ENCODE measurements around the gene BTRC. TPM values are rescaled to one million over a fixed set of nuclear protein-coding genes. Genes with fewer than 3 reads are reported as not detected.

The BTRC gene
- polyA plus RNA-seq, 2 of the 4 experiments (the other 2 are of a cell fraction), result 8.0 to 23.1 TPM

DNA sequence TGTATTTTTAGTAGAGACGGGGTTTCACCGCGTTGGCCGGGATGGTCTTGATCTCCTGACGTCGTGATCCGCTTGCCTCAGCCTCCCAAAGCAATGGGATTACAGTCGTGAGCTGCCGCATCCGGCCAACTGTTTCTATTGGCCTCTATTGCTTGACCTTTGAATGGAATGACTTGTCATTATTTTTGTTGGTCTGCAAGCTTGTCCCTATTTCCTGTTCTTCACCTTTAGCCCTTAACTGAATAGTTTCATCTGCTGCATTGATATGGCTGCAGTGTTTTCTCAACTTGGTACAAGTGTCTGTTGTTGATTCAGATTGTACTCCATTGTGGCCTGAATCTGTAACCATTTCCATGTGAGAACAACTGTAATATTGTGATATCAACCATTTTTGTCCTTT lies 128.6 kb downstream of the BTRC start:
- CTCF ChIA-PET, result interaction anchor here (0.9 to 3.4 kb wide), 6 partner anchors 11 to 210 kb away, joined by 3 to 16 read pairs (median 3); no protein-coding TSS in a partner anchor
- DNase-seq (ENCODE audit: low read depth in 1 of 2, low spot score in 1 of 2) (no peak), FAIRE-seq (no peak), ATAC-seq (no peak)
- TF ChIP-seq HEYL (CRISPR knock-in tag; IDR thresholded peaks at IDR 0.05), result no peak
- 95% methylated on average over 10 of the region's 10 CpGs for WGBS (ENCODE audit: missing lambda C conversion rate)
- no peaks in the 10 kb centered on the region for H3K4me1 ChIP-seq
- no peak overlapping the region for H3K27ac ChIP-seq
- no peaks in the 10 kb centered on the region for H3K9me3 ChIP-seq
- POLR2A ChIA-PET, result no interaction called here
- H3K4me2 ChIP-seq, result no peak overlapping the region
- H3K4me3 ChIP-seq, result no peak overlapping the region

DNA sequence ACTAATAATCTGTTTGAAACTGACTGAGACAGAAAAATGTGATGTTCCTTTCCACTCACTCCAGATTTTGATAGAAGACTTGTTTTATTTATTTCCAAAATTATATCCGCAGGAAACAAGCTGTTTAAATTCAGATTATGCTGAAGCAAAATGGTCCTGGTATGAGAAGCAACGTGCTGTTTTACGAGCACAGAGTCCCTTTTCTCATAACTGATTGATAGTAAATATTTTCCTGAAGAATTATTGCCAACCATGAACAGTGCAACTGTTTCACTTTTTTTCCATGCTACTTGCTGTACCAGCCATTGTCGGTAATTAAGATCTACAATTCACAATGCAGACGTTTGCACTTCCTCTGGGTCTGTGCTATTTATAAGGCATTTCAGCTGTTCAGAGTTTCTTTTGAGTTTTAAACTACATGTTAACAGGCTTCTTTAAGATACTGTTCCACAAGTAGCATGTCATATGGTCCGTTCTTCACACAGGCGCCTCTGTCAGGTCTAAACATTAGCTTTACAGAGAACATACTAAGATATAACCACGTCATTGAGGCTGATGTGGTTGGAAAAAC lies 130.3 kb downstream of the BTRC start:
- Histone ChIP-seq H3K9me3 (no peaks in the 10 kb centered on the region), H3K4me1 (no peaks in the 10 kb centered on the region), H3K4me3 (no peak overlapping the region), H3K27ac (no peak overlapping the region), H3K4me2 (no peak overlapping the region)
- ChIA-PET POLR2A (no interaction called here), CTCF (interaction anchor here (1.2 to 3.4 kb wide), 3 partner anchors 12 to 270 kb away, joined by 4 to 16 read pairs (median 9); no protein-coding TSS in a partner anchor)
- FAIRE-seq, result peak; percentile 13
- ATAC-seq, result no peak
- TF ChIP-seq TFCP2L1 (CRISPR knock-in tag; IDR thresholded peaks at IDR 0.05), result no peak
- no peak for TF ChIP-seq FOSL2 (IDR thresholded peaks at IDR 0.05)
- TF ChIP-seq FOSL2 (CRISPR knock-in tag; IDR thresholded peaks at IDR 0.05), result no peak
- no peak for TF ChIP-seq SMC3 (IDR thresholded peaks at IDR 0.05)
- no peak for TF ChIP-seq E2F6 (IDR thresholded peaks at IDR 0.05; ENCODE audit: borderline replicate concordance, low read depth)
- no peak for TF ChIP-seq USF2 (IDR thresholded peaks at IDR 0.05)
- WGBS (ENCODE audit: missing lambda C conversion rate), result 86% methylated on average over 8 of the region's 8 CpGs
- no peak for DNase-seq (ENCODE audit: low read depth in 1 of 2, low spot score in 1 of 2)

- 91% methylated on average over 5 of the region's 5 CpGs for WGBS (ENCODE audit: missing lambda C conversion rate)
- CTCF ChIA-PET, result interaction anchor here (0.6 to 3.3 kb wide), 3 partner anchors 11 to 428 kb away, joined by 3 to 9 read pairs (median 3); no protein-coding TSS in a partner anchor
- Histone ChIP-seq H3K4me2 (no peak overlapping the region), H3K4me1 (no peaks in the 10 kb centered on the region), H3K27ac (no peak overlapping the region), H3K9me3 (no peaks in the 10 kb centered on the region), H3K4me3 (no peak overlapping the region)
- FAIRE-seq (no peak), ATAC-seq (no peak), DNase-seq (ENCODE audit: low read depth in 1 of 2, low spot score in 1 of 2) (no peak)
- POLR2A ChIA-PET, result no interaction called here
- no peak for TF ChIP-seq RNF2 (IDR thresholded peaks at IDR 0.05; ENCODE audit: borderline replicate concordance, low read depth)
- TF ChIP-seq NFE2L2 (conservative IDR thresholded peaks at IDR 0.05; ENCODE audit: low read length), result no peak
- no peak for TF ChIP-seq KDM1A (IDR thresholded peaks at IDR 0.05; ENCODE audit: low read depth)
- TF ChIP-seq RAD21 (conservative IDR thresholded peaks at IDR 0.05 in 1 of 2, IDR thresholded peaks at IDR 0.05 in 1 of 2), result no peak
- TF ChIP-seq, protein P1, sequence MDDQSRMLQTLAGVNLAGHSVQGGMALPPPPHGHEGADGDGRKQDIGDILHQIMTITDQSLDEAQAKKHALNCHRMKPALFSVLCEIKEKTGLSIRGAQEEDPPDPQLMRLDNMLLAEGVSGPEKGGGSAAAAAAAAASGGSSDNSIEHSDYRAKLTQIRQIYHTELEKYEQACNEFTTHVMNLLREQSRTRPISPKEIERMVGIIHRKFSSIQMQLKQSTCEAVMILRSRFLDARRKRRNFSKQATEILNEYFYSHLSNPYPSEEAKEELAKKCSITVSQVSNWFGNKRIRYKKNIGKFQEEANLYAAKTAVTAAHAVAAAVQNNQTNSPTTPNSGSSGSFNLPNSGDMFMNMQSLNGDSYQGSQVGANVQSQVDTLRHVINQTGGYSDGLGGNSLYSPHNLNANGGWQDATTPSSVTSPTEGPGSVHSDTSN (IDR thresholded peaks at IDR 0.05), result no peak
Measured at GRCh38 chr10:101485207-101485606, 131.2 kb downstream of the BTRC start.

DNA sequence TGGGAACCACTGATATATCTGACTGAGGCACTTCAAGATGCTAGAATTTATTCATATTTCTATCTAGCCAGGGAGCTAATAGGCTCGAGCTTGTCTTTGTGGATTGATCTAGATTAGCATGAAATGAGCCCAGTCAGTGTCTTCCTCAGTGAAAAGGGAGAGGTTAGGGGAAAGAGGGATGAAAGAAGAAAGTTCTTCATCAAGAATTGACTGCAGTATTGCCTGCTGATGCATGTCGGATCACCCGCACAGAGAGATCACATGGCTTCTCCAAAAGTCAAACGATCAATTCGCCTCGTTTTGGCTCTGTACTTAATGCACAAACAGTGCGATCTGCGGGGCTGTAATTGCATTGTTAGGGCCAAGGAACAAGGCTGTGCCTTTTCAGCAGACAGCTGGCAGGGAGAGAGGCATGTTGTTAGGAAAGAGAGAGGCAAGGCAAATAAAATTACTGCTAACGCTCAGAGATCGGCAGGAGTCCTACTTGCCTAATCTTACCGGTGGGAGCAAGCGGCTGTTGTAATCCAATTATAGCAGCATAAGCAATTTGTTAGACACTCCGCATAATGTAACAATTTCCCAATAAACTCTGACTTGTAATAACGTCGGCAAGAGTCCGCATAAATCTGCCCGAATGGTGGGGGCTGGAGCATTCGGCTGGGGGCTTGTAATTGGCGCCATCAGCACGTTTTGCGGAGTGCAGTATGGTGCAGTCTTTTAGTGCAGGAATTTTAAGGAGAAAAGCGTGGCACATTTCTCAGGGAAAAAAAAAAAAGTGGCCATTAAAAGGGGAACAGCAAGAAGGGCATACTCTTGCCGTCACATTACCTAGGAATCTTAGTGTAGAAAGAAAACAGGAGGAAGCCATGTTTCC lies 132.0 kb downstream of the BTRC start:
- CTCF ChIA-PET, result interaction anchor here (0.6 to 3.3 kb wide), 5 partner anchors 10 to 427 kb away, joined by 3 to 9 read pairs (median 3); no protein-coding TSS in a partner anchor
- no peak for TF ChIP-seq CBX2 (IDR thresholded peaks at IDR 0.05; ENCODE audit: borderline replicate concordance, low read depth)
- TF ChIP-seq NPAS2 (CRISPR knock-in tag; IDR thresholded peaks at IDR 0.05; ENCODE audit: borderline replicate concordance), result no peak
- no peak for TF ChIP-seq FOXS1 (CRISPR knock-in tag; IDR thresholded peaks at IDR 0.05)
- no peak for TF ChIP-seq SMC3 (IDR thresholded peaks at IDR 0.05)
- TF ChIP-seq, protein P2, sequence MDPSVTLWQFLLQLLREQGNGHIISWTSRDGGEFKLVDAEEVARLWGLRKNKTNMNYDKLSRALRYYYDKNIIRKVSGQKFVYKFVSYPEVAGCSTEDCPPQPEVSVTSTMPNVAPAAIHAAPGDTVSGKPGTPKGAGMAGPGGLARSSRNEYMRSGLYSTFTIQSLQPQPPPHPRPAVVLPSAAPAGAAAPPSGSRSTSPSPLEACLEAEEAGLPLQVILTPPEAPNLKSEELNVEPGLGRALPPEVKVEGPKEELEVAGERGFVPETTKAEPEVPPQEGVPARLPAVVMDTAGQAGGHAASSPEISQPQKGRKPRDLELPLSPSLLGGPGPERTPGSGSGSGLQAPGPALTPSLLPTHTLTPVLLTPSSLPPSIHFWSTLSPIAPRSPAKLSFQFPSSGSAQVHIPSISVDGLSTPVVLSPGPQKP (IDR thresholded peaks at IDR 0.05; ENCODE audit: low read depth, low read length), result no peak
- TF ChIP-seq HOXB5 (CRISPR knock-in tag; IDR thresholded peaks at IDR 0.05), result no peak
- no peak for TF ChIP-seq REST (IDR thresholded peaks at IDR 0.05)
- no peak for TF ChIP-seq JUN (IDR thresholded peaks at IDR 0.05)
- no peak for TF ChIP-seq KDM1A (IDR thresholded peaks at IDR 0.05; ENCODE audit: low read depth)
- TF ChIP-seq RFX5 (IDR thresholded peaks at IDR 0.05), result no peak
- no peak for TF ChIP-seq POLR2AphosphoS2 (conservative IDR thresholded peaks at IDR 0.05; ENCODE audit: low read length)

More for the DNA sequence above, 132.0 kb downstream of the BTRC start:
- Histone ChIP-seq H3K4me3 (no peak overlapping the region), H3K4me2 (no peak overlapping the region), H3K27ac (no peak overlapping the region), H3K4me1 (no peaks in the 10 kb centered on the region), H3K9me3 (no peaks in the 10 kb centered on the region)
- POLR2A ChIA-PET, result no interaction called here
- DNase-seq (ENCODE audit: low read depth in 1 of 2, low spot score in 1 of 2), result no peak
- no peak for ATAC-seq
- 91% methylated on average over 23 of the region's 23 CpGs for WGBS (ENCODE audit: missing lambda C conversion rate)
- no peak for FAIRE-seq

All from A549 (cell line).